ENCODE measurements around the gene SREK1.

Gene SREK1

DNA sequence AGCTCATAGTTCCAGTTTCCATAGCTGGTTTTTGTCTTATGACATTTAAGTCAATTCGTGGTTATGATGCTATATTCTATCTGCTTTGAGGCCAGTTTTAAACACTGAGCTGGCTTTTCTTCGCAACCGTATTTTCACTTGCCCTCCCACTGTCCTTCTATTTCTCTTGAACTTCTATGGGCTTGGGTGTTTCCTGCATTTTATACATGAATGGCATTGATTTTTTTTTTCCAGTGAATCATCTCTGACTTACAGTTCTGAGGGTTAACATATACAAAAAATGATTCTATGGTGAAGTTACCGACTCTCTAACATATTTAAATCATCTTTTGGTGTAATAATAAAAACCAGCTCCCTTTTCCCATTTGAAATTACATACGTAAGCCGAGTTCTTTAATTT lies 88.2 kb downstream of the SREK1 start:
- Histone ChIP-seq H3K79me2 (no peaks in the 10 kb centered on the region), H3K9me3 (ENCODE audit: control insufficient read depth, low read length) (no peaks in the 10 kb centered on the region), H3K4me3 (ENCODE audit: low read depth, low read length) (no peak overlapping the region), H3K27ac (no peak overlapping the region), H3K9ac (no peak overlapping the region), H3K4me2 (ENCODE audit: low read length) (no peak overlapping the region), H3K4me1 (no peaks in the 10 kb centered on the region), H2AFZ (no peak overlapping the region), H3K36me3 (ENCODE audit: control insufficient read depth, insufficient read depth, low read length) (no peaks in the 10 kb centered on the region), H3K27me3 (ENCODE audit: control insufficient read depth, insufficient read depth, low read length) (no peaks in the 10 kb centered on the region)
- TF ChIP-seq, protein P1, sequence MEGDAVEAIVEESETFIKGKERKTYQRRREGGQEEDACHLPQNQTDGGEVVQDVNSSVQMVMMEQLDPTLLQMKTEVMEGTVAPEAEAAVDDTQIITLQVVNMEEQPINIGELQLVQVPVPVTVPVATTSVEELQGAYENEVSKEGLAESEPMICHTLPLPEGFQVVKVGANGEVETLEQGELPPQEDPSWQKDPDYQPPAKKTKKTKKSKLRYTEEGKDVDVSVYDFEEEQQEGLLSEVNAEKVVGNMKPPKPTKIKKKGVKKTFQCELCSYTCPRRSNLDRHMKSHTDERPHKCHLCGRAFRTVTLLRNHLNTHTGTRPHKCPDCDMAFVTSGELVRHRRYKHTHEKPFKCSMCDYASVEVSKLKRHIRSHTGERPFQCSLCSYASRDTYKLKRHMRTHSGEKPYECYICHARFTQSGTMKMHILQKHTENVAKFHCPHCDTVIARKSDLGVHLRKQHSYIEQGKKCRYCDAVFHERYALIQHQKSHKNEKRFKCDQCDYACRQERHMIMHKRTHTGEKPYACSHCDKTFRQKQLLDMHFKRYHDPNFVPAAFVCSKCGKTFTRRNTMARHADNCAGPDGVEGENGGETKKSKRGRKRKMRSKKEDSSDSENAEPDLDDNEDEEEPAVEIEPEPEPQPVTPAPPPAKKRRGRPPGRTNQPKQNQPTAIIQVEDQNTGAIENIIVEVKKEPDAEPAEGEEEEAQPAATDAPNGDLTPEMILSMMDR (IDR thresholded peaks at IDR 0.05): no peak

DNA sequence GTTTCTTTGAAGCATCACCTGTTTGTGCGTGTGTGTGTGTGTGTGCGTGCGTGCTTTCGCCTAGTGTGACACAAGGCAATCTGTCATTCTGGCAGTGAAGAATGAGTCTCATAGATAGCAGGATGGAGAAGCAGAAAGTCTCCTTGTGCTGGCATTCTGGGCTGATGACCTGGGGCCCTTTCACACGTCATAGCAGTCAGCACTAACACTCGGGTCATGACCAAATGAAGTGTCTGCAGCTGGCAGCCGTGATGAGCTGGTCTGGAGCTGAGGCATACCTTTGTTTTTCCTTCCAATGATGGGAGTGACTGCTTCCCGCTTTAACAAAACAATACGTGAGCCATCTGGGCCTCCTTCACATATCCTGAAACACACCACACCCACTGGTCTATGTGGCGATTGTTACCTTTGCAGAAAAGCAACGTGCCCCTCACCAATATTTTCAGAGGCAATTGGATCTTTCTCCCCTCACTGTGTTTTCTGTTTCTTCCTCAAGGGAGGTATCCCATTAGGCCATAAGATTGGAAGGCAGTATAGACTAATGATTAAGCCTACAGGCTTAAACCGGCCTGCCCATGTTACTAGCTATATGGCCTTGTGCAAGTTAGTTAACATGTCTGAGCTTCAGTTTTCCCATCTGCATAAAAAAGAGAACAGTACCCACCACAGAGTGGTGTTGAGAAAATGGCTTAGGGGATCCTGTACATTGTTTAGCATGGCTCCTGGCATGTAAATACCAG lies 88.8 kb downstream of the SREK1 start:
- TF ChIP-seq, protein P1 (IDR thresholded peaks at IDR 0.05): no peak
- H3K4me2 ChIP-seq (ENCODE audit: low read length): no peak overlapping the region
- H3K4me3 ChIP-seq (ENCODE audit: low read depth, low read length): no peak overlapping the region
- H3K27me3 ChIP-seq (ENCODE audit: control insufficient read depth, insufficient read depth, low read length): no peaks in the 10 kb centered on the region
- peaks cover 5% of the 10 kb centered on the region for H3K4me1 ChIP-seq
- H3K9ac ChIP-seq: no peak overlapping the region
- H3K9me3 ChIP-seq (ENCODE audit: control insufficient read depth, low read length): no peaks in the 10 kb centered on the region
- H3K79me2 ChIP-seq: no peaks in the 10 kb centered on the region
- H3K36me3 ChIP-seq (ENCODE audit: control insufficient read depth, insufficient read depth, low read length): no peaks in the 10 kb centered on the region
- no peak overlapping the region for H3K27ac ChIP-seq
- H2AFZ ChIP-seq: no peak overlapping the region

Data from parathyroid adenoma (tissue), 2 donors.